ENCODE results near the gene SLCO3A1. TPM values are rescaled to one million over a fixed set of nuclear protein-coding genes. Genes with fewer than 3 reads are reported as not detected.
A peak's percentile ranks its signal among the peaks of the same experiment; 100 is the strongest.

The SLCO3A1 gene
- total RNA-seq, 1 donor from 2014 or later: 10.6 TPM

DNA sequence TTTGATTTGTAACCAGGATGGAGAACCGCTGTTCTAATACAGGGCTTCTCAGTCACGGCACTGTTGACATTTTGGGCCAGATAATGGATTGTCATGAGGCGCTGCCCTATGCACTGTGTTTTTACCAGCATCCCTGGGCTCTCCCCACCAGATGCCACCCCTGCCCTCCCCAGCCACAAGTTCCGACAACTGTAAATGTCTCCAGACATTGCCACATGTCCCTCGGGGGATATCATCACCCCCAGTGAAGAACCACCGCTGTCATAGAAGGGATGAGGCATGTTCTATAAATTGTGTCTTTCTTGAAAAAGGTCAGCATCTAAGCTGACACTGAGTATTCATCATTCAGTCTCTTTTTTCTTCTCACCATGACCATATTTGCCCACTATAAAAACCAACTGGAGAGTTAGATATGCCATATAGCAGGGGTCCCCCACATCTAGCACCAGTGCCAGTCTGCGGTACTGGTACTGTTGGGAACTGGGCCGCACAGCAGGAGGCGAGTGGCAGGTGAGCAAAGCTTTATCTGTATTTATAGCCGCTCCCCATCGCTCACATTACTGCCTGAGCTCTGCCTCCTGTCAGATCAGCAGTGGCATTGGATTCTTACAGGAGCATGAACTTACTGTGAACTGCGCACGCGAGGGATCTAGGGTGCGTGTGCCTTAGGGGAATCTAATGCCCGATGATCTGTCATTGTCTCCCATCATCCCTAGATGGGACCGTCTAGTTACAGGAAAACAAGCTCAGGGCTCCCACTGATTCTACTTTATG lies 279.7 kb downstream of the SLCO3A1 start:
- no peak for DNase-seq

DNA sequence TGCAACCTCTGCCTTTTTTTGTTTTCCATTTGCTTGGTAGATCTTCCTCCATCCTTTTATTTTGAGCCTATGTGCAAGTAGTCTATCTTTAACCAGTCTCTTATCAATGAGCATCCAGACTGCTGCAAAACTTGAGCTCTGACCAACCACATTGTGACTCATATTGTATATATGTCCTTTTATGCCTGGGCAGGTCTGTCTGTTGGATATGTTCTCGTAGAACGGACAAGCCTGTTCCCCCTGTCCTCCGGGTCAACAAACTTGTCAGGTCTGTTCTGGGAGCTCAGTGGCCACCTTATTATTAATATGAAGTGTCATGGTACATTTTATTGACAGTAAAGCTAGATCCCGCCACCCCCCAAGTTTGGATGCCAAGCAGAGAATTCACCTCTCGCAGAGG lies 287.3 kb downstream of the SLCO3A1 start:
- no peak for DNase-seq

DNA sequence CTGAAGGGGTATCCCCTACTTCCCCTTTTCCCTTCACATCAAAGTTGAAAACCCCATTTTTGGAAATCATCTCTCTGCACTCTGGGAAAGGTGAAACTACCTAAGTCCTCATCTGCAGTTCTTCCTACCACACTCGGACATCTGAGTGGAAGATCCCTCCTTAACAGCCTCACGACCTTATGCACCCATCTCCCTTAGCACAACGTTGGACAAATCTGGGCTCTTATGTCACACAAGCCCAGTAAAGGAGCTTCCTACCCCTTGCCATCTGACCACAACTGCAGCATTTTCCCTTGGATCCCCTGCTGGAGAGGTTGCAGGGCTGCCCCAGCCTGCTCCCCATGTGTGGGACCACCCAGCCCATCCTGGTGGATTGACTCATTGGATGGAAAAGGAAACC lies 288.1 kb downstream of the SLCO3A1 start:
- no peak for DNase-seq

DNA sequence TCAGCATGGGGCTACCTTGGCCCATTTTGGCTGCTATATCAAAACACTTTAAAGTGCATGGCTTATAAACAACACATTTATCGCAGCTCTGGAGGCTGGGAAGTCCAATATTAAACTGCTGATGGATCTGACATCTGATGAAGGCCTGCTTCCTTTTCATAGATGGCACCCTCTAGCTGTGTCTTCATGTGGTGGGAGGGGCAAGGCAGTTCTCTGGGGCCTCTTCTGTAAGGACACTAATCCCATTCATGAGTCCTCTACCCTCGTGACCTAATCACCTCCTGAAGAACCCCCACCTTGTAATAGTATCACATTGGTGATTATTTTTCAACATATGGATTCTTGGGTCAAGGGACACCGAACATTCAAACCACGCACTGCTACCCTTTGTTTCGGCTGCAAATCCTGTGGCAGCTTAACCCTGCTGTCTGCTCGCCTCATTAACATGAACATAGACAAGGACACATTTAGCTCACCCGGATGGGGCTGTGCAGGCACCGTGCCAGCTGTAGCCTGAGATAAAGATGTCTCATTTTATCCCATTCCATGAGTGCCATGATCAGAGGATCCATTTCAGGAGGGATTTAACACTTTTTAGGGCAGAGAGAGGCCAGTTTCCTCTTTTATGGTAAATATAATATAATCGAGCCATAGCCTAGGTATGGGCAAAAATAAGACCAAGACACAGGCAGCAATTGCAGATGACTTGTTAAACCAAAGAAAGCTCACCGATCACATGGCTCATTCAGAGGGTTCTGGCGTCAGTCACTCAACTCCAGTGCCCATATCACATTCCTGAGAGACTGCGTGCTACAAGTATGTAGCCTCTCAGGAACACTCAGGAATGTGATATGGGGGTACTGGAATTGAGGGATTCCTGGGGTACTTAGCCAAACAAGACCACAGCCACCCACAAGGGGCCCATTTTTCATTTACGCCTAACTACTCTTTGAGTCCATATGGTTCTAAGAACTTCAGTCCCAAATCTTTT lies 289.0 kb downstream of the SLCO3A1 start:
- no peak for DNase-seq

- DNase-seq: no peak
Observed at GRCh38 chr15:92143765-92144164, 290.3 kb downstream of the SLCO3A1 start.

DNA sequence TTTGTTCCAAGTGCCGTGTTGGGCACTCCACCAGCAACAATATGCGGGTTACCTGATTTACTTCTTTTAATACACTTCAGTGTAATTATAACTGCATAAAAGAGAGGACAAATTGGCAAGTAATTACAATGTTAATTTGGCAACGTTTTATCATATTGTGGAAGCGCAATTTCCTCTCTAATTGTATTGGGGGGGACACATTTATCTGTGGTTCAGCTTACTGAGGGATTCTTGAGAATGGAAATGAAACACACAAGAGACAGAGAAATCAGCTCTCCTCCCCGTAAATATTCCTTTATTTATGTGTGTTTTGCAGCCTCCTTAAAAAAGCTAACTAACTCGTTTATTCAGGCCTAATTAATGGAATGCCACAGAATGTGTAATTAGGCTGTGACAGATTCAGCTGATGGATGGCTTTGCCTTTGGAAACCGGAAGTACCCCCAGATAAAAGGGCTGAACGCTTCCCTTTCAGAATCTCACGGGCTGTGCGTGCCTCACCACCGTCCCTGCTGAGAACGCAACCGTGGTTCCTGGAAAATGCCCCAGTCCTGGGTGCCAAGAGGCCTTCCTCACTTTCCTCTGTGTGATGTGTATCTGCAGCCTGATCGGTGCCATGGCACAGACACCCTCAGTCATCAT lies 293.1 kb downstream of the SLCO3A1 start:
- DNase-seq: no peak

DNA sequence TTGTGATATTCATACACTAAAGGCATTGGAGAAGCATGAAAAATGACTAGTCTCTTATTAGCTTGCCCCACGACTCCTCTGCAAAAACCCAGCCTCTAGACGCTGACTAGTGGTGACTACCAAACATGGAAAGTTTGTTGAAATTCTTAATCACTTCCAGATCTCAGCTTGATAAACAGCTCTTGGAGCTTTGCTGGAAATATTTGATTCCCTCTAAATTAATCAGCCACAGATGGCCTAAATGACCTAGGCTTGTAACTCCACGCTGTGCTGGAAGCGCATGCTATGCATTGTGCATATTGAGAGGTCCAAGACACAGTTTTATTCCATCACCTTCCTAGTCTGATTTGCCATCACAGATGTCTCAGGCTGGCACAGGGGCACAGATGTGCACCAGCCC lies 295.5 kb downstream of the SLCO3A1 start:
- DNase-seq: peak; percentile 88

DNA sequence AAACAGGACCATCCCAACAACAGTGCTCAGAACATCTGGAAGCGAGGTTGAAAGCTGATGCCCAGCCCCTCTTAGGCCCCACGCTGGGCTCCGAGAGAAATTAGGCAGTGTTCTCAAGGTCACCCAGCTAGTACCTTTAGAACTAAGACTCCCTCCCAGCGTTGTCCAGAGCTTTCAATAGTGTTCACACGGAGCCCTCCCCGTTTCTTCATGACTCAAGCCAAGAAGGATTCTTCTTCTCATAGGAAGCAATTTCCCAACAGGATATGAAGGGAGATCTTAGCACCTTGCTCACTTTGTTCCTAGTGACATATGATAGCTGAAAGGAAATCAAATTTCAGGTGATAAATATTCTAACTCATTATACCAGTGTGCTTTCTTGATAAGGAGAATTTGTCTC lies 296.0 kb downstream of the SLCO3A1 start:
- no peak for DNase-seq

GRCh38 chr15:92151168-92151567 lies 297.7 kb downstream of the SLCO3A1 start:
- no peak for DNase-seq

DNA sequence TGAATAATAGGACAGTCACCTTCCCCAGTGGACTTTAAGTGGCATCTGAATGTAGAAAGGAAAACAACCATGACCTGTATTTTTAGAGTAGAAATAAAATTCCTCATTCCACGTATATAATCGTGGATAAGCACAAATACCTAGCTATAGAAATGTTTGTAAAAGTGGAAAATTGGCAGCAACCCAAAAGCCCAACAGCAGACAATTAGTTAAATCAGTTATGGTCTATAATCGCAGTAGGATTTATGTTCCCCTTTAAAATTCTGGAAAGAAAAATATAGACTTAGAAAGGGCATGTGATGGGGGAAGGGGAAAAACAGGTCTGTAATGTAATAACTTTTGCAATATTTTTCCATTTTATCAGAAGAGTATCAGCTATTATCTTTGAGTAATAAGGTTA lies 298.2 kb downstream of the SLCO3A1 start:
- DNase-seq: no peak

- DNase-seq: no peak
Observed at GRCh38 chr15:92152983-92153382, 299.5 kb downstream of the SLCO3A1 start.

DNA sequence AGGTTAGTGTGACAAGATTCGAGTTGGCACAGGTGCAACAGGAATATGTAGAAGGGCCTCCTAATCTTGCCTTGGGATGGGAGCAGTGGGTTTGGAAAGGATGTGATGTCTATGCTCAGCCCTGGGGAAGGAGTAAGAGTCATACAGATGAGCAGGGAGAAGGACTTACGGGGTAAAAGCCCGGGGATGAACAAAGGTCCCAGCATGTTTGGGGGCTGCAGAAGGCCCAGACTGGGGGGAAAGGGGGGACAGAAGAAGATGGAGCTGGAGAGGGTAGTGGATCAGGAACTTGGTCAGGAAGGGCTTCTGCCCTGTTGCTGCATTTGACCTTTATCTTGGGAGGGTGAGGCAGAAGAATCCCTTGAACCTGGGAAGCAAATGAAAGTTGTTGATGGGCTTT lies 300.1 kb downstream of the SLCO3A1 start:
- DNase-seq: no peak

- no peak for DNase-seq
Observed at GRCh38 chr15:92155934-92156333, 302.4 kb downstream of the SLCO3A1 start.

DNA sequence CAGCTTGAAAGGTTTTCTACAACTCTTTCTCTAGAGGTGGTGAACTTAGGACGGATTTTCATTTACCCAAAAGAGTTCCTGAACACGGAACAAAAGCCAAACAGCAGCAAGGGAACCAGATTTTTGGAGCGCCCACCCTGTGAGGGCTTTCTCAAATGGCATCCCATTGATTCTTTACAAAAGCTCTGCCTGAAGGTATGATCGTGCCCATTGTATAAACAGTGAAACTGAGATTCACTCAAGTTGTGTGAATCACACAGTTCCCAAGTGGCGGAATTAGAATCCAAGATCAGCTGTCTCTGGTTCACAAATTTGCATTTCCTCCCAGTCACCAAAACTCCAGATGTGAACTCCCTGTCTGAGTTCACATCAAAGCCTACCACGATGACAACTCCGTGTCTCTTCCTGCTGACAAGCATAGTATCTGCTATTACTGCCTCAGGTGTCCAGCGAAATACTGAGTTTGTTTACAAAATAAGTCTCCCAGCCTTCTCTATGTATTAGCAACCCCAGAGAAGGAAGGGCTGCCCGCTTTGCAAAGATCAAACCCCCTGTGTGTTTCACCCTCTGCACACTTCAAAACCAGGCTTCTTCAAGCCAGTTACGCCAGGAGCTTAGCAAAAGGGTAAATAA lies 304.3 kb downstream of the SLCO3A1 start:
- no peak for DNase-seq

DNA sequence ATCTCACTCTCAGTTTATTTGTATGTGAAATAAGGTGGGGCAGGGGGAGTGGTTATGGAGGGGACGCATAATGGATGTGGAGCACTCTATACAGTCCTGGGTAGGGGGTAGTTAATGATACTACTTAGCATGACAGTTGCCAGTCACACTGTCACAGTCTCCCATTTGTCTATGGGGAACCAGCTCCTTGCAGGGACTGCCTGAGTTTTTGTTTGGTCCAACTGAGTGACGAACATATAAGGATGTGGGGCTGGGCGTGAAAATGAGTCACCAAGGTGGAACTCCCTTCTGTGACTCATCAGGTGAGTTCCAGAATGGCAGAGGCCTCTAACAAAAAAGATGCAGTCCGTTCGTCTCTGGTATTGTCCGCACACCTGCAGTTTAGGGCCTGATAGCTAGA lies 304.9 kb downstream of the SLCO3A1 start:
- DNase-seq: no peak

DNA sequence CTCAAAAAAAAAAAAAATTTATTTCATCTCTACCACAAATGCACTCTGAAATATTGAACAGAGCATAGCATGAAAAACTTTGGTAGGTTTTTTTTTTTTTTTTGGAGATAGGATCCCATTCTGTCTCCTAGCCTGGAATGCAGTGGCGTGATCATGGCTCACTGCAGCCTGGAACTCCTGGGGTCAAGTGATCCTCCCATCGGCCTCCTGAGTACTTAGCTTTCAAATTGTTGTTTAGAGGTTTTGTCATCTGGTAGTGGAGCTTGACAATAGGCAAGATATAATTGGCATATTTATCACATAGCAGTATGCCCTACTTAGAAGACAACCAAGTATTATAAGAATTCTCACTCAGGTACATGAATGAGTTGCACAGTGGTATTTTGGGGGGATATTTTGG lies 306.0 kb downstream of the SLCO3A1 start:
- no peak for DNase-seq

DNA sequence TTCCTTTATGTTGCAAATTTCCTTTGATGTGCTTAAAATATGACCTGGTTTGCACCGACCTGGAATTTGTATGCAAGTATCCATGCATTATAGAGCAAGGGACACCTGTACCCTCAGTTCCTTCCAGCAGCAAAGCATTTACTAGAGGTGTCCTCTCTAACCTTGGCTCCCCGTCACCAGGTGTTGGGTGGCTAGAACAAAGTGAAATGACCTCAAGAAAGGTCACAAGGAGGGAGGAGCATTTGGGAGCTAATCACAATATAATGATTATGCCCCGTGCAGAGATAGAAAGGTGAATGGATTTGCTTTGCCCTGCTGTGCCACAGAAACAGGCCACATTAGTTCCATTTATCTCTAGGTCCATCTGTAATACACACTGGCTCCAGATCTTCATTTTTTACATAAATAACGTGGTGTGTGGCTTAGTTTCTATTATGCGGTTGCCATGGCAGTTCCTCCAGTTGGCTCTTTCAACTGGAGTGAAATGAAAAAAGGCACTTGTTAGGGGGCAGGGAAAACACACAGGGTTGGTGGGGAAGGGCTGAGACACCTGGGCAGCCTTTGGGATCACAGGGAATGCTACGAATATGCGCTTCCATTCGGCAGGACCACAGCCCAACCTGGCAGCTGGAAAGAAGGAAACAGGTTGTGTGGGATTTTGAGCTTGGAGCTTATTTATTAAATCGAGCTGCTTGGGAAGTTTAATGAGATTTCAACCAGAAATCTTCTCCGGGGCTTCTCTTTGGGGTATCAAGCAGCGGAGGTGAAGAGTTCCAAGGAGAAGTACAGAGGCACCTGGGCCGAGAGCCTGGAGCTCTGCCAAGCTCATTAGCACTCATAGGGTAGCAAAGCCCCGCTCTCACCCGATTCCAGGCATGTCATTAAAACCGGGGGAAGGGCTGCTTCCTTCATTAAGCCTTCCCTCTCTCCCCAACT lies 306.7 kb downstream of the SLCO3A1 start:
- DNase-seq: no peak

DNA sequence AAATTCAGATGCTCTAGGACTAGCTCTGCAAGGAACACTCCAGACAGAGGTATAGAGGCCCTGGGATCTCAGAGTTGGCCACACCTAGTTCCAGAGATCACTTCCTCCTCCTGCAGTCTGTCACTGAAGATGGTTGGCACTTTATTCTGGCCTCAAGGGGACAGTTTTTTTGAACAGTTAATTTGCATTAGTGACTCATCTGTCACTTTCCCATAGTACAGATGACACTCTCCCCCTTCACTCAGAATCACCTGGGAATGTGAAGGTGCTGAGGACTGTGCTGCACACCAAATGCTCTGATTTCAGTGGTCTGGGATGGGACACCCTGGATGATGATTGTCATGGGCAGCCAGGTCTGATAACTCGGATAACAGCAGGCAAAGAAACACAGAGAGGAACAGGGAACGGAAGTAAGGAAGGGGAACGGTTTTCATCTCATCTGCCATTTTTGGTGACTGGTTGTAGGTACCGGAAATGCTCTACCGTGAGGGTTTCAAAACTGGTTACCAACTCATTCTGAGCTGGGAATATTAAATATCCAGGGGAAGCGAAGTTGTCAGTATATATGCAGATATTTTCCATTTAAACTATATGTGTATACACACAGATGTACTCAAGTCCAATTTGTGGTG lies 307.6 kb downstream of the SLCO3A1 start:
- no peak for DNase-seq

- DNase-seq: no peak
Observed at GRCh38 chr15:92162657-92163056, 309.1 kb downstream of the SLCO3A1 start.

GRCh38 chr15:92163641-92164040 lies 310.1 kb downstream of the SLCO3A1 start:
- no peak for DNase-seq

Data from skin of body (tissue), 2 donors.